WERI-Rb-1 (cell line): Measurements from ENCODE around the gene EPB41L2.

Experiments
- DNase-seq: peaks from one replicate; pipeline ENCODE4 v3.0.0-alpha.2; 2020
- H3K27ac ChIP-seq: fragments of 250-450 bp; sonication (Bioruptor Pico); 2 replicates; pipeline ENCODE4 v1.5.1; 2020; ENCODE audit warnings: mild to moderate bottlenecking, moderate library complexity
- H3K27me3 ChIP-seq: fragments of 250-450 bp; sonication (Bioruptor Pico); 2 replicates; pipeline ENCODE4 v1.5.1; 2021; ENCODE audit warnings: mild to moderate bottlenecking, low read depth, moderate library complexity; ENCODE audit not compliant: insufficient read depth, severe bottlenecking
- H3K36me3 ChIP-seq: fragments of 250-450 bp; sonication (Bioruptor Pico); 2 replicates; pipeline ENCODE4 v1.5.1; 2020; ENCODE audit warnings: mild to moderate bottlenecking, moderate library complexity
- H3K4me3 ChIP-seq: 2 replicates; pipeline ENCODE4 v1.5.1; 2011; ENCODE audit warnings: low read depth, mild to moderate bottlenecking, control low read depth, low read length
- H3K9me3 ChIP-seq: fragments of 250-450 bp; sonication (Bioruptor Pico); 2 replicates; pipeline ENCODE4 v1.5.1; 2021; ENCODE audit warnings: mild to moderate bottlenecking, moderate library complexity; ENCODE audit not compliant: severe bottlenecking
- CTCF ChIP-seq: IDR thresholded peaks from 2 replicates; pipeline ENCODE4 v1.5.1; 2011; ENCODE audit warnings: low read depth, mild to moderate bottlenecking, control low read depth, inconsistent platforms, low read length

Gene EPB41L2

GRCh38 chr6:131053546-131054240, 9.4 kb downstream of the EPB41L2 start:
- Histone ChIP-seq H3K36me3 (no peaks in the 10 kb centered on the region), H3K27ac (no peak overlapping the region), H3K4me3 (no peak overlapping the region), H3K27me3 (no peaks in the 10 kb centered on the region), H3K9me3 (peaks cover 11% of the 10 kb centered on the region)
- no peak for DNase-seq
- TF ChIP-seq CTCF: no peak

GRCh38 chr6:131052181-131052580, 10.9 kb downstream of the EPB41L2 start:
- TF ChIP-seq CTCF: no peak
- DNase-seq: no peak
- H3K36me3 ChIP-seq: no peaks in the 10 kb centered on the region
- H3K4me3 ChIP-seq: no peak overlapping the region
- H3K9me3 ChIP-seq: peaks cover 11% of the 10 kb centered on the region
- H3K27me3 ChIP-seq: no peaks in the 10 kb centered on the region
- H3K27ac ChIP-seq: no peak overlapping the region

GRCh38 chr6:131051341-131051740, 11.7 kb downstream of the EPB41L2 start:
- no peak for TF ChIP-seq CTCF
- DNase-seq: no peak
- peaks cover 11% of the 10 kb centered on the region for H3K9me3 ChIP-seq

GRCh38 chr6:131049608-131050007, 13.4 kb downstream of the EPB41L2 start:
- H3K4me3 ChIP-seq: no peak overlapping the region
- TF ChIP-seq CTCF: no peak
- no peaks in the 10 kb centered on the region for H3K27me3 ChIP-seq
- DNase-seq: no peak
- no peaks in the 10 kb centered on the region for H3K36me3 ChIP-seq
- H3K9me3 ChIP-seq: peaks cover 7% of the 10 kb centered on the region
- no peak overlapping the region for H3K27ac ChIP-seq

More at GRCh38 chr6:131051341-131051740, 11.7 kb downstream of the EPB41L2 start:
- H3K4me3 ChIP-seq: no peak overlapping the region
- no peak overlapping the region for H3K27ac ChIP-seq
- H3K36me3 ChIP-seq: no peaks in the 10 kb centered on the region
- no peaks in the 10 kb centered on the region for H3K27me3 ChIP-seq

- no peak overlapping the region for H3K27ac ChIP-seq
- DNase-seq: no peak
- H3K4me3 ChIP-seq: no peak overlapping the region
- no peak for TF ChIP-seq CTCF
- H3K36me3 ChIP-seq: no peaks in the 10 kb centered on the region
- no peaks in the 10 kb centered on the region for H3K27me3 ChIP-seq
- H3K9me3 ChIP-seq: peaks cover under 1% of the 10 kb centered on the region
Measured at GRCh38 chr6:131048933-131049515, 14.0 kb downstream of the EPB41L2 start.
